ENCODE data around the gene ENO2.
A peak's percentile ranks its signal among the peaks of the same experiment; 100 is the strongest.

The ENO2 gene

GRCh38 chr12:6914947-6915788, 788 bp downstream of the ENO2 start:
- DNase-seq: peak; percentile 99

GRCh38 chr12:6915789-6916285, 1.5 kb downstream of the ENO2 start:
- DNase-seq: no peak

GRCh38 chr12:6916426-6917200, 2.2 kb downstream of the ENO2 start:
- no peak for DNase-seq

DNA sequence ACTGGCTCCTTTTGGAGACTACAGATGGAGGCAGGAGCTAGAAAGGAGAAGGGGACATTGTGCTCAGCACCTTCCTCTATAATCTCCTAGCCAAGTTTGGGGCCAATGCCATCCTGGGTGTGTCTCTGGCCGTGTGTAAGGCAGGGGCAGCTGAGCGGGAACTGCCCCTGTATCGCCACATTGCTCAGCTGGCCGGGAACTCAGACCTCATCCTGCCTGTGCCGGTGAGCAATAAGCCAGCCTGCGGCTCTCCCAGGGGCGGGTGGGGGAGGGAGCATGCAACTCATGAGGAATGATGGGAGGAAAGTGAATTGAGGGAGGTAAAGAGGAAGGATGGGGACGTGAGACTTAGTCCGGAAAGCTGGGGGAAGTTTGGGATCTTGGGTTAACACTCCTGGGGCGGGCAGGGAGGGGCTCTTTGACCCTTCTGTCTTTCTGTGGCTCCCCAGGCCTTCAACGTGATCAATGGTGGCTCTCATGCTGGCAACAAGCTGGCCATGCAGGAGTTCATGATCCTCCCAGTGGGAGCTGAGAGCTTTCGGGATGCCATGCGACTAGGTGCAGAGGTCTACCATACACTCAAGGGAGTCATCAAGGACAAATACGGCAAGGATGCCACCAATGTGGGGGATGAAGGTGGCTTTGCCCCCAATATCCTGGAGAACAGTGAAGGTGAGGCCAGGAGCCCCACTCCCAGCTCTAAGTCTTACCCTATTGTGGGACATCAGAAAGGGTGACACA, 3.3 kb downstream of the ENO2 start:
- no peak for DNase-seq

DNA sequence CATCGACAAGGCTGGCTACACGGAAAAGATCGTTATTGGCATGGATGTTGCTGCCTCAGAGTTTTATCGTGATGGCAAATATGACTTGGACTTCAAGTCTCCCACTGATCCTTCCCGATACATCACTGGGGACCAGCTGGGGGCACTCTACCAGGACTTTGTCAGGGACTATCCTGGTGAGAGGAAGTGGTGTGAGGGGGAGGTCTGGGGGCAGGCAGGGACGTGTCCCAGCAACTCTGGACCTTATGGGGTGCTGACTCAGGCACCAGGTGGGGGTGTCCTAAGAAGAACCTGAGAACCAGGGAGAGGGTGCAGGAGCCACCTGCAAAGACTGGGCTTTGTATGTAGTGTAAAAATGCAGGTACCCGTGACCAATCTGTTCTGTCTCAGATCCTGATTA, 5.2 kb downstream of the ENO2 start:
- no peak for DNase-seq

DNA sequence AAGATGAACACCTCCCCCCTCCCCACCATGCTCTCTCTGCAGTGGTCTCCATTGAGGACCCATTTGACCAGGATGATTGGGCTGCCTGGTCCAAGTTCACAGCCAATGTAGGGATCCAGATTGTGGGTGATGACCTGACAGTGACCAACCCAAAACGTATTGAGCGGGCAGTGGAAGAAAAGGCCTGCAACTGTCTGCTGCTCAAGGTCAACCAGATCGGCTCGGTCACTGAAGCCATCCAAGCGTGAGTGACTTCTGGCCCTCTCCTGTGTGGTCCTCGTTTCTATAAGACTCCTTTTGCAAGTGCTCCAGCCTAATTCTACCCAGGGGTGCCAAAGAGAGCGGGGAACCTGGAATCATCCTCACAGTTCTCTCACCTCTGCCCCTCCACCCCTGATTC, 7.2 kb downstream of the ENO2 start:
- no peak for DNase-seq

- no peak for DNase-seq
Observed at GRCh38 chr12:6921996-6922946, 7.9 kb downstream of the ENO2 start.

- no peak for DNase-seq
Observed at GRCh38 chr12:6923003-6923732, 8.8 kb downstream of the ENO2 start.

DNA sequence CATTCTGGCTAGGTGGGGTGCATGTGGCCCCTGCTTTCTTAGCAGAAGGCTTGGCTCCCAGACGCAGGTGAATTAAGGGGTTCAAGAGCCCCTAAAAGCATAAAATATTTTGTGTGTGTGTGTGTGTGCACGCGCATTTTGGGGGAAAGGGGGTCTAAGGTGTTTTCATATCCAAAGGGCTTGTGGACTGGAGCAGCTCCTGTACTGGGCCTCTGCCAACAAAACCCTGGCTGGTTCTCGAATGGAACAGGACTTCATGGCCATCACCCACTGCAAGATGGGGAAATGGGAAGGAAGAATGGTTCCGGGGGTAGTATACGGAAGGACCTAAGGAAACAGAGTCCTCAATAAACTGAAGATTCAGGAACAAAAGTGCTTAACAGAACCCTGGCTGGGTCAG, 9.5 kb downstream of the ENO2 start:
- DNase-seq: no peak

- peak; percentile 50 for DNase-seq
Observed at GRCh38 chr12:6925239-6925539, 10.8 kb downstream of the ENO2 start.

GRCh38 chr12:6925540-6926279, 11.3 kb downstream of the ENO2 start:
- DNase-seq: peak; percentile 55

DNA sequence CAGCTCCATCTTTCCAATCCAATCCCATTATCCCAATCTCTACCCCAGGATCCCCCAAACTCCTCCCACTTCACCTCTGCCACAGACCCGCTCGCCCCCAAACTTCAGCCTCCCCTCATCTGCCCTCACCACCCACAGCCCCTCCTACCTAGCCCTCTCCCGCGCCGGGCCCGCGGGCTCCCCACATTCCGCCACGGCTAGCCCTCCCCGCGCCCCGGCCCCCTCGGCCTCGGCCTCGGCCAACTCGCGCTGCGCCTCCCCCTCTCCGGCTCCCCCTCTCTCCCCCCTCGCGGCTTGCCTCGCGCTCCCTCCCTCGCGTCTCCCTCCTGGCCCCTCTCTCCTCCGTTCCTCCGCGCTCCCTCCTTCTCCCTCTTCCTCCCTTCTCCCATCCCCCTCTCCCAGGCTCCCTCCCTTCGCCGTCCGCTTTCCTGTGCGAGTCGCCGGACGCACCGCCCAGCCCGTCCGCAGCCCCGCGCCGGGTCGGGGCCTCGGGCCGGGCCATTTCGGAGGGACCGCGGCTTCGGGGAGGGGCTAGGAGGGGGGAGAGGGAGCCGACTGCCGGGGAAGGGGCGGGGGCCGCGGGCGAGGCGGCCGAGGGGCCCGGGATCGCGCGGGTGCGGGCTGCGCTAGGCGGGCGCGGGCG, 13.1 kb downstream of the ENO2 start, which contains the start of gene ATN1:
Gene ATN1 (plus strand): TSS at position 581 of the 643 bp plus-strand sequence. CDS start 6,043 bp downstream, outside the sequence.
- DNase-seq: peak; percentile 92

- DNase-seq: no peak
Observed at GRCh38 chr12:6928022-6928702, 13.8 kb downstream of the ENO2 start.

GRCh38 chr12:6928703-6929407, 14.5 kb downstream of the ENO2 start:
- DNase-seq: no peak

GRCh38 chr12:6929466-6930452, 15.4 kb downstream of the ENO2 start:
- no peak for DNase-seq

DNA sequence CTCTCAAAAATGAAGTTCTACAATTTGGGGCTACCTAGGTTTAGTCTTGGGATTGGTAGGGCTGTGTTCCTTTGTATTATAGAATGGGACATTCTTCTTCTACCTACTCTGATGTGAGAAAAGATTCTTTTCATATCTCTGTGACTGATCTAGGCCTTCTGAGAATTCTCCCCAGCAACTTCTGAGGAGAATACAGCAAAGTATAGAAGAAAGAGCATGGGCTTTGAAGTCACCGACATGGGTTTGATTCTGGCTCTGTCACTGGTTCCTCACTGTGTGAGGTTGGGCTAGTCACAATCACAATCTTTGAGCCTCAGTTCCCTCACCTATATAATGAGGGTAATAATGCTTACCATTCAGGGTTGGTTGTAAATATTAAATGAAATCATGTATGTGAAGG, 18.4 kb downstream of the ENO2 start:
- DNase-seq: no peak

DNA sequence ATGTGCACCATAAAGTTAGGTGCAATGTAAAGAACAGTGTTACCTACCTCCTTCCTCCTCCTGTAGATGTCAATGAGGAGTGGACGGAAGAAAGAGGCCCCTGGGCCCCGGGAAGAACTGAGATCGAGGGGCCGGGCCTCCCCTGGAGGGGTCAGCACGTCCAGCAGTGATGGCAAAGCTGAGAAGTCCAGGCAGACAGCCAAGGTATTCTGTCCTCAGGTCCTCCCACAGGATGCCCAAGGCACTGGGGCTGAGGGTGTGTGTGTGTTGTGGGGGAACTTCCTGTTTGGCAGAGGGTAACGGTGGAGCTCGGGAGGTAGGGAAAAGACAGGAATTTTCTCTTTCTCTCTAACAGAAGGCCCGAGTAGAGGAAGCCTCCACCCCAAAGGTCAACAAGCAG, 19.7 kb downstream of the ENO2 start:
- no peak for DNase-seq
